GM19193 (cell line): ENCODE data around the gene PDGFRB.

Experiments
- POLR2A ChIP-seq: IDR thresholded peaks from 4 replicates; pipeline ENCODE4 v1.6.1; 2011; ENCODE audit not compliant: insufficient read depth, insufficient read length; ENCODE audit errors: extremely low read depth

PDGFRB gene

DNA sequence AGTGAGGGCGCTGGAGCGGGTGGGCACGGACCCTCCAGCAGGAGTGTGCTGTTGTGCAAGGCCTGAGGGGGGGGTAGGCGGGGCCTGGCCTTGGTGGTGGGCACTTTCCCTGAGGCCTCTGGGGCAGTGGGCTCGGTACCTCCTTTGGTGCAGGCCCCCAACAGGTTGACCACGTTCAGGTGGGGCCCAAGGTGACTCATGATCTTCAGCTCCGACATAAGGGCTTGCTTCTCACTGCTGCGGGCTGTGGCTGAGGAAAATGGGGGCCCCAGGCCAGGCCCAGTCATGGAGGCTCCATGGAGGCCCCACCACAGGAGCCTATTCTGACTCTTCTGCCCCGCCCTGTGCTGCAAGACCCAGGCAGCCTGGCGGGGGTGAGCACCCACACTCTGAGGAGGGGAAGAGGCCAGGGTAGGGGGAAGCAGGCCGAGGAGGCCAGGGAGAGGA lies 31.5 kb downstream of the PDGFRB start:
- TF ChIP-seq POLR2A: no peak

DNA sequence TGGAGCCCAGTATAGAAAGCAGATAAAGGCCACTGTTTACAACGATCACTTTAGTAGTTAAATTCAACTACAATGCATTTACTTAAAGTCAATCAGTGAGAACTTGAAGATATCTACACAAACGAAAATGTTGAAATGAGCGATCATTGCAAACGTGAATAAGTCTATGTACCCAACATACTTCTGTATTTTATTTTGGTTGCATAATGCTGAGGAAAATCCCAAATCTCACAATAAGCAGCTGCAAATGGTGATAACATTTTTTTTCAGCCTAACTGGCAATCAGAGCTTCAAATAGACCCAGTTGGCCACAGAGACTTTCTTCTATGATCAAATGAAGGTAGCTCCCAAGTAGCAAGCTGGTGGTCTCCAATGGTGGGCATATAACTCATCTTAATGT lies 32.1 kb downstream of the PDGFRB start:
- TF ChIP-seq POLR2A: no peak

DNA sequence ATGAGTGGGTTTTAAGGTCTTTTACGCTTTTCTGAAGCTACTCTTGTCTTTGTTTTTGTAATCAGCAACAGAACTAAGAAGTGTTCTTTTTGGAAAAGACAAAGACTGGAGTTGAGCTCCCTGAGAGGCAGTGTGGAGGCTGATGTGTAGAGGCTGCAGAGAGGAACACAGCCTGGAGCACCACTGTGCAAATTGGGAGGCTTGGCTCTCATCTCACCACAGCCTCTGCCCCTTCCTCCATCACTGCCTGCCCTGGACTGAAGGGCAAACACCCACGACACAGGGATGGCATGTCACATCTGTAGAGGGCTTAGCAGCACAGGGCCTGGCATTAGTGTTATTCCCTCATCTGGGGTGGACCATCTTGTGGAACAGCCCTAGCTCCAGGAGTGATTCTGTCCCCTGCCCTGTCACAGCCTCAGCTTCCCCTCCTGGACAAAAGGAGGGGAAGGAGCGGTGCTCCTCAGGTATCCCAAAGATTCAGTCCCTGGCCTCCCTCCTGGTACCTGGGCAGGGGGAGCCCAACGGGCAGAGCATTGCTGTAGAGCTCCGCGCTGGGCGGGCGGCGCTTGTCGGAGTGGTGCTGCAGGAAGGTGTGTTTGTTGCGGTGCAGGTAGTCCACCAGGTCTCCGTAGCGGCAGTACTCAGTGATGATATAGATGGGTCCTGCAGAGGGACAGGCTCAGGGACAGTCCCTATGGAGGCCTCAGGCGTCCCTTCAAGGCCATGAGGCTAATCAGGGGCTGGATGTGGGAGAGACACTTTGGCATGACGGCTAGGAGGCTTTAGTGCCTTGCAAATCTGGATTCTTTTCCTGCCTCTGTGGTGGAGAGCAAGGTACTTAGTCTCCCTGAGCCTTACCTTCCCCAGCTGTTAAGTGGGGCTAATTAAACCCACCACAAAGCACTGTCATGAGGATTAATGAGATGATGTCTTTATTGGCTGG lies 32.8 kb downstream of the PDGFRB start:
- no peak for TF ChIP-seq POLR2A

DNA sequence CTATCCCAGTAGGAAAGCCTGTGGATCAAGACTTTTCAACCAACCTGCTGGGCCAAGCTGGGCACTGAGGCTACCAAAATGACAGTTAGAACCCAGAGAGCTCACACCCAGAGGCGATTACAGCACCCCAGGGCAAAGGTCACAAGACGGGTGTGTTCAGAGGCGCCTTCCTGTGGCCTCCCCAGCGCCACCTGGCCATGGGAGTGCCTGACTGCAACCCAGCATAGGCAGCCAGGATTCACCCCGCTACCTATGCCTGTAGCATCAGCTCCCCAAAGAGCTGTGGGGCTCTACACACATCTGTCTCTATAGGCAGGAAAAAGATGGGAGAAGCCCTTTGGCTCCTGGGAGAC lies 33.5 kb downstream of the PDGFRB start:
- no peak for TF ChIP-seq POLR2A

DNA sequence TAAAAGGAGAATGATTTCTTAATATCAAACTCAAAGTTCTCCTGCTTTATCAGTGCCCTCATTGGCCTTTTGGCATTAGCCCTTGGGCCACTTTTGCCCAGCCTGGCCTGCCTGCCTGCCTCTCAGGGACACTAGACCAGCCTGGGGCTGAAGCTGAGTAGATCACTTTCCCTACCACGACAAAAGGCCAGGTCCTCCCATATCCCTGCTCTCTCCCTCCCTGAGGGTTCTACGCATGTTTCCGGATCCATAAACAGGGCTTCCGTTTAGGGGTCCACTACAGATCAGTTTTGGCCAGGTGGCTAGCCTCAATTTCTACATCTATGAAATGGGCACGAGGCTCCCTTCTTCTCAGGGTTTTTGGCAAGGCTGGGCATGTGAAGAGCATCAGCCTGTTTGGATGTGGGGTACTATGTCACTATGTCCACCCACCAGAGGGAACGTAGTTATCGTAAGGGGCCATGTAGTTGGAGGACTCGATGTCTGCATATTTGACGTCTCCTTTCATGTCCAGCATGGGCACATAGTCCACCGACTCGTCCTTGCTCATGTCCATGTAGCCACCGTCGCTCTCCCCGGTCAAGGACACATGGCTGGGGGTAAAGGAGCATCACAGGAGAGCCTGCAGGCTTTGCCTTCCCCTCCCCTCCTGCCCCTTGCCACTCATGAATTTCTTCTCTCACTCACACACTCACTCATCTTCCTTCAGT lies 34.0 kb downstream of the PDGFRB start:
- no peak for TF ChIP-seq POLR2A

DNA sequence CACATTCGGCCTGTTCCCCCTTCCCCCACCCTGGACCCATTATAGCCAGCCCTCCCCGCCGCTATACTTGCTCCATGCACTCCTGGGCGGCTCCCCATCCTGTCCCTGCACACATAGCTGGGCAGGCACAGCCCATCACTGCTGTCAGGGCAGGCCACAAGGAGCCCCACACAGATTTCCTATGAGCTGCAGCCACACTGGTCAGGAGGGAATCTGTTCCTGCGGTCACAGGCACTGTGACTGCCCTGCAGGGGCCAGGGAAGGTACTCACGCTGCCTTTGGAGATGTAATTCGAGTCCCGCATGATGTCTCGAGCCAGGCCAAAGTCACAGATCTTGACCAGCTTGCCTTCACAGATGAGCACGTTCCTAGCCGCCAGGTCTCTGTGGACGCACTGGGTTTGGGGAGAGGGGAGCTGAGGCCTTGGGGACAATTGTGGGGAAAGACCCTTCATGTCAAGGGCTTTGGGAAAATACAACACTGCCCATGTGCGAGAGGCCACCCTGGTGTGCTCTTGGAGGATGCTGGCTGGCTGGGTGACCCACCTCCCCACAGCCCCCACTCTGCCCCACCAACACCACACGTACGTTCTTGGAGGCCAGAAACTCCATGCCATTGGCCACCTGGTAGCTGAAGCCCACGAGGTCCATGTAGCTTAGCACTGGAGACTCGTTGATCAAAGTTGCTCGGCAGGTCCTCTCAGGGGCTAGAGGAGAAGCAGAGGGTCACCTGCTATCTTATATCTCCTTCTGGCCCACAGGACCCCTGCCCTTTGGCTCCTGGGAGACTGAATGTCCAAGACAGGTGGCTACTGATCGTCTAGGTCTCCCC lies 34.8 kb downstream of the PDGFRB start:
- TF ChIP-seq POLR2A: no peak

DNA sequence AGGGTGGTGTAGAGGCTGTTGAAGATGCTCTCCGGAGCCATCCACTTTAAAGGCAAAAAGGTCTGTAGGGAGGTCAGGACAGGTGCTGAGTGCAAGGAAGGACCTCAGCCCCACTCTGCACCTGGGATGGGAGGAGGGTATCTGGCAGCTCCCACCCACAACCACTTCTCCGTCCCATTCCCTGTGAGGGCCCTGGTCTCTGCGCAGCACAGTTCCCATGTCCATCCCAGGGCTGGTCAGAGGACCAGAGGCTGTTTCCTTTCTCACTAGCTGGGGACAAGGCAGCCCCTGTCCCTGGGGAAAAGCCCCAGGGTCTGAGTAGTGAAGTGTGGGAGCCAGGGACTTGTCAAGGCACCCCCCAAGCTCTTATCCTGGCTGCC lies 35.6 kb downstream of the PDGFRB start:
- TF ChIP-seq POLR2A: no peak

DNA sequence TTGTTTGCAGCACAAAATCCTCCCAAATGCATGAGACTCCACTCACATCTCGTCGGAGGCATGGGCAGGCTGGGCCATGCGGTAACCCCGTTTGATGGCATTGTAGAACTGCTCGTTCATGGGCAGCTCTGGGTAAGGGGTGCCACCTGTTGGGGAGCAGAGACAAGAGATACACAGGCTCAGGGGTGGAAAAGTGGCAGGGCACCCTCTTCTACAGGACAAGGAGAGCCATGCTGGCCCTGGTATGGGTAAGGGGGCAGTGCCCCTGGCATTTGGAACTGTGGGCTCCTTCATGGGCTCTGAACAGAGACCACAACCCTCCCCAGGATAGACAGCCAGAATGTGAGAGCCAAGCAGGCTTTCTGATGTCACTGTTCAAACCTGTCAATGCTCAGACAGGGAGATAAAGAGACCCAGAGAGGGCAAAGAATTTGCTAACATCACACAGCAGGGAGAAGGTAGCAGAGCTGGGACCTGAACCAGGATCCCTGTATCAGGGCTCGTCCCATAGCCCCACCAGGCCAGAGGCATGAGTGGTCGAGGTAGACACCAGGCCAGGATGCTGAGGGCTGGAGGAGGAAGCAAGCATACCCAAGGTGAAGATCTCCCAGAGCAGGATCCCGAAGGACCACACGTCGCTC lies 36.1 kb downstream of the PDGFRB start:
- TF ChIP-seq POLR2A: no peak

DNA sequence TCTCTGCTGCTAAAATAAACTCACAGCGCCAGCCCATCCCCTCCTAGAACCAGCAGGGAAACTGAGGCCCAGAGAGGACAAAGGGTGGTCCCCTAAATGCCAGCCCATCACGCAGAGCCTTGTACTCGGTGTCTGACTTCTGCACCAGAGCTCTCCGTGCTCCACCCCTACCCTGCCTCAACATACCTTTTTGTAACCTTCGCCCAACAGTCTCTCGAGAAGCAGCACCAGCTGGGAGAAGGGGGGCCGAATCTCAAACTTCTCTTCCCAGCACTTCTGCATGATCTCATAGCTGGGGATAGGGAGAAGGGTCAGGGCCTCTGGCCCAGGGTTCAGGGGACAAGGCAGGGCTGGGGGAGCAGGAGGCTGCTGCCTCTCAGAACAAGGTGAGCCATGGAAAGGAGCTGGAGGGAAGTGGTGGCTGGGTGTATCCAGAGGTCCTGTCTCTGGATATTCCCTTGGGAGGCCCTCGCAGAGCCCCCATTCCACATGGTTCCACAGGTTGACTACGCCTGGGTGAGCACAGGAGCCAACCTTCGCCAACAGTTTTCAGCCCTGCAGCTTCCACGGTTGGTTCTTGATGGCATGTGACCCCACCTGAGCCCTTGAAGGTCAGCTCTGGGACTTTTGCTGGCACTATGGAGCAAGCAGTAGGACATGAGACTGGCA lies 37.0 kb downstream of the PDGFRB start:
- no peak for TF ChIP-seq POLR2A

DNA sequence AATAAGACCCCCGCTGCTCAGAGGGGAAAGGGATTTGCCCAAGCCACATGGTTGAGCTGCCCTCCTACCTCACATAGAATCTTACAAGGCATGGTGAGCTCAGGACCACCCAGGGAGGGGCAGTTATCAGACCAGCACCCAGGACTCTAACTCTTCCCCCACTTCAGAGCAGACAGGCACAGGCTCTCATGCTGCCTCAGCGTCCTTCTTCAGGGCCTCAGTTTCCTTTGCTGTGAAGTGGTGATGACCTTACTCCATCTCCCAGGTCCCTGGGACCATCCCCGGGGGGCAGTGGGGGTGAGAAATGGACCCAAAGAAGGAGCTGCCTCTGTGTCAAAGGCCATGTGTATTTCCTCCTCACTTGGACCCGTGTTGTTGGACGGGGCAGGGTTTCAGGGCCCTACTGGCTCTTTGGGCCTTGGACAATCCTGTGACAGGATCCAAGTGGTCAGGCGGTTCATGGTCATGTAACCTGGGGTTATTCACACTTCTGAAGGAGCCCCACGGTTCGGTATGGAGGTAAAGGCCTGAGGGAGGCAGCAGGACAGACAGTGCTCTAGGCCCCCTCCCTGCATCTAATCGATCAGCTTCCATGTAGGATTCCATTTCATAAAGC lies 37.6 kb downstream of the PDGFRB start:
- TF ChIP-seq POLR2A: no peak

DNA sequence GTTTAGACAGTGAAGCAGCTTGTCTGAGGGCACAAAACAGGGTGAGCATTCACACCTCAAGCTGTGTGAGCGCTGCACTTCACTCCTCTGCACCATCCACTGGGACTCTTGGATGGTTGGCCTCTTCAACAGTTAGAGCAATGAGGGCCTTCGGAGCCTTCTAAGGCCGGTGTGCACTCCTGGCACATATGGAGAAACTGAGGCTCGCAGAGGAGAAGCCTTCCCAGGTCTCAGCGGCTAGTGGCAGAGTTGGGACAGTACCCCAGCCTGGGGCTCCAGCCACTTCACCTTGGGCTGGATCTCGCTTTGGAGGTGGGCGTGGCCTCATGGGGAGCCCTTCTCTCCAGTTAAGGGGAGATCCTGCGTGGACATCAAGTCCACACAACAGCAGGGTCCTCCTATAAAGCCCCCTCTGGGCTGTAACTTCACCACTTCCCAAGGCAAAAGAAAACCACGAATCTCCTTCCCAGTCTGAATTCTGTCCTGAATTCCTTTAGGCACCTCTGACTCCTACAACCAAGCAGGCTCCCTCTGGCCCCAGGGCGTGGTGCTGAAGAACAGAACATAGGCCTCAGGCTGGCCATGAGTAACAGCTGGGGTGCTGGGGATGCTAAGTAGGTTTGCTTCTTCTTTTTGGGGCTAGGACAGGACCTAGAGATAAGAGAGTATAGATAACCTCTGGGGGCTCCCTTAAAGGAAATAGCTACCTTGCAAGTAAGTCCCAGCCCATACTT lies 38.8 kb downstream of the PDGFRB start:
- no peak for TF ChIP-seq POLR2A

DNA sequence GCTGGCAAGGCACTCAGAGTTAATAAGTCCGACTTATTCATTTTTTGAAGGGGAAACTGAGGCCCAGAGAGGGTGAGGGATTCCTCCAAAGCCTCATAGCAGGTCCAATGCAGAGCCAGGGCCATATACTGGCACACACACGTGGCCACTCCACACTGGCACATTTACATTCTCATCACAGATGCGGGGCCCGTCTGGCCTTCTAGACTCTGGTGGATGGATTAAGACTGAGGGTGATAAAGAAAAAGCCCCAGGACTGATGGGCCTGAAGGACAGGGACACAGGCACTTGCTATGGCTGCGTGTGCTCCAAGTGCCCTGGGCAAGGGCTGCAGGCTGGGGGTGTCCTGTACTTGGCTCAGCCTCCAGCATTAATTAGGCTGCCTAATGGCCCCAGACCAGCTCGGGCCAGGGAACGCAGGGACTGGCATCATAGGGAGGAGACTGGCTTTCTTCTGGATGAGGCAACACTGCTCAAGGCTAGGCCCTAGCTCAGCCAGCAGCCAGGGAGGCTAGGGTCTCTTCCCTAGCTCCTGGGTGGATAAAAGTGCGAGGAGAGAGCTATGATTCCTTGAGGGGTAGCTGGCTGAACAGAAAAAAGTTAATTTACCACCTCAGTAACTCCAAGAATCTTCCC lies 40.8 kb downstream of the PDGFRB start:
- TF ChIP-seq POLR2A: no peak
